RPMI8226 (cell line): ENCODE measurements around the gene LRRC3.

ENCODE experiments used
- DNase-seq: peaks from one replicate; pipeline ENCODE4 v3.0.0-alpha.2; 2015

LRRC3 gene

DNA sequence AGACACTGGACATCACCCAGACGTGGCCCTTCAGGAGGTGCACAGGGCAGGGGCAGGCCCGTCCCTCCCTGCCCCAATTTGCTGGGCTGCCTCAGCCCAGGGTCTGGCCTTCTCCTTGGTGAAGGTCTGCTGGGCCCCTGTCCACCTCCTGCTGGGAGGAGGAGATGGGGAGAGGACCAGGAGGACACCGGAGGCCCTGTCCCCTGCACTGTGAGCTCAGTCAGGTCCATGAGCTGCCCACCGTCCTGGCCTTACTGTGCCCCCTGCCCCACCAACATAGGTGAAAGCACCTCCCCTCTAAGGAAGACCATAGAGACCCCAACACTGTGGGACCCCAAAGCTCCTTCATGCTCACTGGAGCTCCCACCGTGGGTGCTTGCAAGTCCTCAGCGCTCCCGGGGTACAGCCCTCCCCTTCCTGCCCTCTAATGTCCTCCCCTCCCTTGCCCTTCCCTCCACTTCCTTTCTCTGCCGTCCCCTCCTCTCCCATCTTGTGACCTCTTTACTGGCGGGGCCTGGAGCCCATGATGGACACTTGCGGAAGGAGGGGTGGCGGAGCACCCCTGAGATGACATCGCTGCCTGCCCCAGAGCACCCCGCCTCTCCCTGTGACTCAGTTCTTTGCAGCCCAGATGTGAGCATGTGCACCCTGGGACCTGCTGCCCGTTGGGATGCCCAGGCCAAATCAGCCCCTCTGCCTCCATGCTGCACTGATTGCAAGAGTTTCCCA, 4.6 kb downstream of the LRRC3 start:
- no peak for DNase-seq

DNA sequence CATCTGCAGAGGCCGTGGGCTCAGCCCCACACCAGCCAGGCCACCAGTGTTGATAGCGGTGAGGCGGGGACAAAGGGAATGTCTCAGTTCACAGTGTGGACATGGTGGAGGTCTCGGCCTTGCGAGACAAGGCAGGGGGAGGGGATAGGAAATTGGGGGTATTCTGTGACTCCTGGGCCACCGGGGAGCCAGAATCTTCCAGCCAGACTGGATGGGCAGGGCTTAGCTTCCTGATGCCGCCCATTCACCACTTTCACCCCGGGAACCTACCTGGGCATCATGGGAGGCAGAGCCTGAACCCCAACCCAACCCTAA, 5.1 kb downstream of the LRRC3 start:
- DNase-seq, result no peak

DNA sequence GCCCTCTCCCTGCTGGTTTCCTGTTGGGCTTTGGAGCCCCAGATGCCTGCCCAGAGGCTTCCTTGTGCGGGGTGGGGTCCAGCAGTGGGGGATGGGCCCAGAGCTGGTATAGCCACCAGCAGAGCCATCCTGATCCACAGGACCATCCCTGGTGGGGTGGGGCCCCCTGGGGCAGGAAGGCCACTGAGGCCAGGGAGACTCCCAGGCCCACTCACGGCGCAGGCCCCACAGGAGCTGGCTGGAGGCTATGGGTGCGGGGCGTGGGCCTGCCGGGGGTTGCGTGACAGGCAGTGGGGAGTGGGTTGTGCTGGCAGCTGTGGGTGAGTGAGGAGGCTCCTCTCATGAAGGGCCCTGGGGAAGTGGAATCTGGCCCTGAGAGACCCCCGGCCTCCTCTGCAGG, 5.7 kb downstream of the LRRC3 start:
- DNase-seq, result no peak

DNA sequence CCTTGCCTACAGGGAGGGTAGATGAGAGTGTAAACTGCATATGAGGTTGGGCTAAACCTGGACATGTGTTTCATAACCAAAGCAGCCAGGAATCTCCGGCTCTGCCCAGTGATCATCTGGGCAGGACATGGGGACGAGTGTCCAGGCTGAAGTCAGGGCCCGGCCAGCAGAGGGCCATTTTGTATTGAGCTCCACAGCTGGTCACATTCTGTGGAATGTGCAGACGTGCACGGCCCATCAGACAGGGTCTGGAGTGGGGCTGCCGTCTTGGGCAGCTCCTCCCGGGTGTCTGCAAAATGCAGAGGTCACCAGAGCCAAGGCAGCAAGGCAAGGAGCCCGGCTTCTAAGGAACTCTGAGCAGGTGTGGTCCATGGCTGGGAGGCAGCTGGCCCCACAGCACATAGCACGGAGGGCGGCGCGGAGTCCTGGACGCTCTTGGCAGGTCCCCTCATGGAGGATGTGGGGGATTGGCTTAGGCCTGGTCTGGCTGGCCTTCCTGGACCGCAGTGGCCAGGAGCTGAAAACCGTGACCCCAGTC, 6.2 kb downstream of the LRRC3 start:
- no peak for DNase-seq

DNA sequence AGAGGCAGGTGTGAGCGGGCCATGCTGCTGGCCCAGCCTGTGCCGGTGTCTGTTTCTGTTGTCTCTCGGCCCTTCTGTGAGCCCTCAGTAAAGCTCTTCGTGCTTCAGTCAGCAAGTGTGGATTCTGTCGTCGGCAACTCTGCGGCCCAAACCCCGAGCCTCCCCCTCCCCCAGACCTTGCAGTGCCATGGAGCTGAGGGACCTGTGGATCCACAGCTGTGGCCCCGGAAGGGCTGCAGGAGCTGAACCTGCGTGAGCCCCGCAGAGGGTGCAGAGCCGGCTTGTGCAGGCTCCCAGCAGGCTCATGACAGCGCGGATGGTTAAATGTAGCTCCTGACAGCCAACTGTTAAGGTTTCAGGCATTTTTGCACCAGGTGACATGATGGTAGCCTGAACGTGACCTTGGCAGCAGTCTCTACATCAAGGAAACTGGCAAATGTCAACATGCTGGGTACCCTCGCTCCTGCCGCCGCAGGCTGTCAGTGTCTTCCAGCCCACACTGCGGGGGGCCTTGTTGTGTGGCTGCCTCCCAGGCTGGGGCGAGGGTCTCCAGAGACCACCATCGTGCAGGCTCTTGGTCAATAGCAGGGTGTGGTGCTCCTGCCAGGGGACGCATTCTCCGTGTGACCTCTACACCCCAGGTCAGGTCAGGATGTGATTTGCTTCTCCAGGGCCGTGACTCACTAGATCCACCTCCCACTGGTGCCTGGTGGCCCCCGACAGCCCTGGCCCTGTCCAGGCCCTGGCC, 7.0 kb downstream of the LRRC3 start:
- DNase-seq, result no peak

DNA sequence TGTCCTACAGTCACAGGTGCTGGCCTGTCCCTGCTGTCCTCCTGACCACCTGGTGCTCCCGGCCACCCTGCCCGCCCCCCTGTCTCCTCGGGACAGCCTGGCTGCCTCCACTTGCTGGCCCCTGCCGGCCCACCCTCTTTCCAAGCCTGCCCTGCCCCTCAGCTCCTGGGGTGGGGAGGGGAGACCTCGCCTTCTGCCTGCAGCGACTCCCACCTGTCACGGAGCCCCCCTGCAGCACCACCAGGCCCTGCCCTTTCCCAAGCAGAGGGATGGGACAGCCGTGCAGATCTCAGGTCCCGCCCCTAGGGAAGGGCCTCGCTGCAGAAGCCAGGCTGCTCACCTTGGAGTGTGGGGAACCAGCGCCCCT, 7.5 kb downstream of the LRRC3 start:
- DNase-seq, result no peak

DNA sequence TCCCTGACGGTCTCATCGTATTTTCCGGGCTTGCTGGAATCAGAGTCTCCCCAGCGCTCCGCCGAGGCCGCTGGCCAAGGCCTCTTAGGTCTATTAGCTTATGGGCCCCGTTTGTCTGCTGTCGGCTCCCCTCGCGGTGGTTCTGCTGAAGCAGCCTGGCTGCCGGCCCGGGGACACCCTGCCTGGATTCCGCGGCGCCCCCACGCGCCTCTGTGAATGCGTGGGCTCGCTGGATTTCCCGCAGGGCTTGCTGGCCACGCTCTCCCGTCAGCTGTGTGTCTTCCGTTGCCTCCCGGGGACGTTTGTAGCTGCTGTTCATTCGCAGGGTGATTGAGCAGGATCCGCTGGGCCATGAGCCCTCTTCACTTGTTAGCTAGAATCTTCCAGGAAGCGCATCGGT, 8.4 kb downstream of the LRRC3 start:
- no peak for DNase-seq

DNA sequence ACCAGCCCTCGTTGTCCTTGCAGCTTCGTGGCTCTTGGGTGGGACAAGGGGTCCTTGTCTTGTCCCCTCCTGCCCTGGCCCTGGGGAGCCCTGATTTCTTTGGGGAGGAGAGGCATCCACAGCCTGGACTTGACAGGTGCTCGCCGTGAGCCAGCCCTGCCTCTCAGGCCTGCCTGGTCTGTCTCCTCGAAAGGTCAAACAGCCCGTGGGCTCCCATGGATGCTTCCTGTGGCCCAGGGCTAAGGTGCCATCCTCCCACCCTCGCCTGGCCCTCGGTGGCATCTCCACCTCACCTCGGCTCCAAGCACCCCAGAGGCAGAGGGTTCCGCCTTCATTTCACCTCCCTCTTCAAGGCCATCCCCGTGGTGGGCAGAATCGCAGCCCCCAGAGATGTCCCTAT, 9.0 kb downstream of the LRRC3 start:
- no peak for DNase-seq

DNA sequence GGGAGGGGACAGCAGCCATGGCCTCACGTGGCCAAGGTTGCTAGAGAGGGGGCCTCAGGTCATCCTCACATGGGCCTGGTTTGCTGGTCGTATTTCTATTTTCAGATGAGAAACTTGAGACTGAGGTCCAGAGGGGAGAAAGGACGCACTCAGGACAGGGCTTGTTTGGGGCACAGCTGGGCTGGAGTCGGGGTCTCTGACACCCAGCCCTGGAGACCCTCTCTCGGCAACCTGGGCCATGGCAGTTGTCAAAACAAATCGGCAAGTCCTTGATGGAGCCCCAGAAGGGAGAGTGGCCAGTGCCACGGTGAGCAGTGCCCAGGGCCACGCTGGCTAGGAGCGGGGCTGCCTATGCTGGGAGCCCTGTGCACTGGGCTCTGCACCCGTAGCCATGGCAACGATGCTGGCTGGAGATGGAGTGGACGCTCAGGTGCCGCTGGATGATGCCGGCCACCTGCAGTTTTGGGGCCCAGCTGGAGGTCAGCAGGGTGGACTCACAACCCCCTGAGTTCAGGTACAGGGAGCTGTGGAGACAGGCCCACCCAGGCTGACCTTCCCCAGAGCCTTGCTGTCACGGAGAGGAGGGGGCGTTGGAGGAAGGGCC, 11.1 kb downstream of the LRRC3 start:
- DNase-seq, result no peak

DNA sequence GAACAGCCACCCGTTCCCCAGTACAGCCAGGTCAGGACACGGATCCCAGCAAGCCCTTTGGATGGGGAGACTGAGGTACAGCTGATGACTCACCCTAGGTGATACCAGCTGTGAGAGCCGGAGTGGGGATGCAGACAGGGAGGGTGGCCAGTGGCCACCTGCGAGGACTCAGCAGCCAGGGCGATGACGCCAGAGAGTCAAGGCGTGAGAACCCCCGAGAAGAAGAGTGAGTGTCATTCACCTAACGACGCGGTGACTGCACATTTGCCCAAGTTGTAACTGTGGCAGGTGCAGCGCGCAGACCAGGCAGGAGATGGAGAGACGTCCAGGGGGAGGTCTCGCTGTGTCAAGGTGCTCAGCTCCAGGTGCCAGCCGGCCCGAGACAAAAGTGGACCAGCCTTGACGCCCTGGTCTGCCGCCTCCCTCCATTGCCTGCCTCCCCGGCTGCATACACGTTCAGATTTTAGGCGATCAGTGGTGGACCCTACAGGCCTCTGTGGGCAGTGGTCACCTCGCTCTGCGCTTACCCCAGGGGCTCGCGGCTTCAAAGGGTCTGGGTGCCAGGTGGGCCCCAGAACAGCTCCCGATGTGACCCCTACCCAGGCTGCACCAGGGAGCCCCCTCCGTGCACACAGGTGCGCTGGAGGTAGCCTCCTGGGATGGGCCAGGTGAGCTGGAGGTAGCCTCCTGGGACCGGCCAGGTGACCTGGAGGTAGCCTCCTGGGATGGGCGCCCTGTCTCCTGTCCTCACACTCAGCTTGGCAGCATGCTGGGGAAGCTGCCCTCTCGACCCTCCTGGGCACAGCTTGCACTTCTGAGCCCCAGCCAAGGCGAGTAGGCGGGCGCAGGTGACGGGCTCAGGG, 11.9 kb downstream of the LRRC3 start:
- DNase-seq, result no peak

DNA sequence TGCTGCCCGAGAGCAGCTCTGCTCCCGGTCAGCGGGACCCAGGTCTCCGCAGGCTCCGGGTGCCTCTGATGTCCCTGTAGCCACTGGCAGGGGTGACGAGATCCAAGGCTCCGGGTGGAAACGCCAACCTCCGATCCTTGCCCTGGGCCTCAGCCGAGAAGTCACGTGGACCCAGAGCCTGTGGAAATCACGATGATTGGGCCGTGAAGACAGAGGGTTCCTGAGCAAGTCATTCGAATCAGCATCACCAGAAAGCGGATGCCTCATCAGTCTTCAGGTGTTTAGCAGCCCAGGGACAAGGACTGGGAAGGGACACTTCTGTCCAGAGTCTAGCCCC, 12.5 kb downstream of the LRRC3 start:
- no peak for DNase-seq

DNA sequence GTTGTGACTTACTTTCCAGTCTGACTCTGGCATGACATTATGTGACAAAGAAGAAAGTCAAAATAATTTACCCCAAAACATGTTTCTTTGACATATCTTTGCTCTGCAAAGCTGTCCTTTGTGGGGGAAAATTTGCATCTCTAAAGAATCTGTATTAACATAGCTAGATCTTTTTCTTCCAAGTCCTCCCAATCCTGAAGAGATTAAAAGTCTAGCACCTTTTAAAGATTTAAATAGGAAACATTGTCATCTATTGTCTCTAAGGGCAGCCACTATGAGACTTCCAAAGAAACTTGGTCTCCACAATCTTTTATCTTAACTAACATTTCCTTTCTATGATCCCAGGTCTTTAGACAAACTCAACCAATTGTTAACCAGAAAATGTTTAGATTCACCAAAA, 16.0 kb downstream of the LRRC3 start:
- no peak for DNase-seq

DNA sequence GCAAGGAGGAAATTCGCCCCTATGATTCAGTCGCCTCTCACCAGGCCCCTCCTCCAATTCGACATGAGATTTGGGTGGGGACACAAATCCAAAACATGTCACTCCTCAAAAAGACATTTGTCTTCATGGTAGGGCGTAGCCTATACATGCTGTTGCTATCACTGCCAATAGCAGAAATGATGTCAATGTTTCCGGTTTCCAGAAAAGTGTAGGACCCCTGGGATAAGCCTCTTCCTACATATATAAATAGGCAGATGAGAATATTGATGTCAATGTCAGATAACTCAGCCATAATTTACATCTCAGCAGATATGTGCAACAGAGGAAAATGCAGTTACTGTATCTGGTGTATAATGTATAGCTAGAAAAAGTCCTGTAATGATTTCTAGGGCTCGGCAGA, 16.7 kb downstream of the LRRC3 start:
- no peak for DNase-seq

DNA sequence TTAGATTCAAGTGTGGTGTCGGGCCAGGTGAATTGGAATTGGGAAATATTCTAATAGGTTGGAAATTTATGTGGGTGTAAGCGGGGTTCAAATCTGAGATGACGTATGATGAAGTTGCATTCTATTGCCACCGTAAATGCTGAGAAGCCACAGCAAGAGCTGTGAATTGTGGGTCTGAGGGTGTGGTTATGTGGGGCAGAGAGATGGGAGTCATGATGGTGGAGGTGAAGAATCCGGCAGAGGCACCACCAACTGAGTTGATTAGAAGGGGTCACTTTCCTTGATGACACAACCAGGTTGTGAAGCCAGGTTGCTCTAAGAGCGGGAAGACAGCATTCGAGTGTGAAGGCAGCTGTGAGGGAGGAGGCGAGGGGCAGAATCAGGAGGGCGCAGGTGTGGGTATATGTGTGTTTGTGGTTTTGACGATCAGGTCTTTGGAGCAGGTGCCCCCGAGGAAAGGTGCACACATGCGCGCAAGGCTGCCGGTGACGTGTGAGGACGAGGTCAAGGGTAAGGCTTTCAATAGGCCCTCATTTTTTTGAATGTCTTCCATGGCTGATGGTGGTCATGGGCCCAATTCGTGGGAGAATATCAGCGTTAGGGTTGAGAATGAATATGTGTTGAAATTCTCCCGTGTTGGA, 18.7 kb downstream of the LRRC3 start:
- peak; percentile 52 for DNase-seq

DNA sequence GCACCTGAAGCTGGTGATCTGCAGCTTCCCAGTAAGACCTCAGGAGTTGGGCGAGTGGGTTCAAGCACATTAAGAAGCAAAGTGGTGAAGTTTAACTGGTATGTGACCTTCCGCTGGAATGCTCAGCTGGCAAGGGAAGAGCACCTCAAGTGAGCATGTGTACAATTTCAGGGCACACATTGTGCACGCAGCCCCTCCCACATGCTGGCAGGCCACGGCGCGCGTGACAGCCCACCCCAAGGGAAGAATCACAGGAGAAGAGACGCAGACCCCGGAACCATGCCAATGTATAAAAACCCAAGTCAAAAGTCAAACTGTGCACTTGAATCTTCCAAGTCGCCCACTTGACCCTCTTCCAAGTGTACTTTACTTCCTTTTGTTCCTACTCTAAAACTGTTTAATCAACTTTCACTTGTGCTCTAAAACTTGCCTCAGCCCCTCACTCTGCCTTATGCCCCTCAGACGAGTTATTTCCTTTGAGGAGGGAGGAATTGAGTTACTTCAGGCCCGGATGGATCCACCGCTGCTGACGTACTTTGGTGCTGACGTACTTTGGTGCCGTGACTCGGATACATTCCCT, 20.0 kb downstream of the LRRC3 start:
- no peak for DNase-seq

DNA sequence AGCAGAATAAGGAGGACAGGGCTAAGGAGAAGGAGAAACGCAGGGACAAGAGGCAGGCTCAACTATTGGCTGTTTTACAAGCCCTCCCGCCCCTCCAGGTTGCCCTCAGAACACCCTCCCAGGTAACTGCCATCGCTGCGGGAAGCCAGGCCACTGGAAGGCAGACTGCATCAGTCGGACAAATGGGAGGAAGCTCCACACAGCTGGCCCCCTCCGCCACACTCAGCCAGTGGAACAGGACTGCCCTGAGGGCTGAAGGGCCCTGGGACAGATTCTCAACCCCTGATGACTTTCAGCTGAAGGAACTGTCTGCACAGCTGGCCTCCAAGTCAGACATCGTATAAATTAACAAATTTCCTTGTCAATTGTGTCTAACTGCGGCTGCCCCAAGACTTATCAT, 21.8 kb downstream of the LRRC3 start:
- DNase-seq, result peak; percentile 45

DNA sequence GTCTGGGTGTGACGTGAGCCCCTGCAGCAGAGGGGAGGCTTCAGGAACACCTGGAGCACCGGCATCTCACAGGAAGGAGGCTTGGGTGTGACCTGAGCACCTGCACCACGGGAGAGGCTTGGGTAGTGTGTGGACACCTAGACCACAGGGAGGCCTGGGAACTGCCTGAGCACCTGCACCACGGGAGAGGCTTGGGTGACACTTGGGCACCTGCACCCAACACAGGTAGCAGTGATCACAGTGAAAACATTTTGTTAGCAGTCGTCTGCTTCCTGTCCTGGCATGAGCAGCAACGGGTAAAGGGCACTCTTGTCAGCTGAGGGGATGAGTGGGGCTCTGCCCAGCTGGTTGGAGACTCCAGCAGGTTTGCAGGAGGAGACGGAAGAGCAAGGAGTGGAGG, 22.4 kb downstream of the LRRC3 start:
- DNase-seq, result peak; percentile 82

DNA sequence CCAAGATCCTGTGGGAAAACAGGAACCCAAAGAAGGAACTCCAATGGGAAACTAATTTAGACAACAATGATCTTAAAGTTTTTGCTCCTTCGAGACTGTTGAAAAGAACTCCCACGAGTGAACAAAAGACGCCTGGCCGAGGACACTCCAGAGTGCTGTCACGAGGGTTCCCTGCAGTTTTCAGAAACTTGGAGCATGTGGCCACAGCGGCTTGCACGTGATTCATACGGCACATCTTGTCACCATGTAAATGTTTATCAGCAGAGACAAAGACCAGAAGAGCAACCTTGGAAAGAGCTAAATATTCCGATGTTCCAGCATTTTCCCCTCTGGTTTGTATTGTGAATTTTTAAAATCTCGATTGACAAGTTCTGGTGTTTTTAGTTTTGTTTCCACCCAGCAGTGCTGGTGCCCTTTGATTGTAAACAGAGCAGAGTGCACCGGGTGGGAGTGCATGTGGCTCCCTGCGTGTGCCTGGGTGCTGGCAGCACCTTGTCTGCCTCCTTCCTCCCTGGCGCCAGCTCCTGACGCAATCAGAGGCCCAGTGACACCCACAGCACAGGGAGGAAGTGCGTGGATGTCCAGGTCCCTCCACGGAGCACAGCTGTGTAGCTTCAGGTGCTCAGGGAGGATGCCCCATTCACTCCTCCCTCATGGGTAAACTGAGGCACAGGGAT, 23.0 kb downstream of the LRRC3 start:
- no peak for DNase-seq

DNA sequence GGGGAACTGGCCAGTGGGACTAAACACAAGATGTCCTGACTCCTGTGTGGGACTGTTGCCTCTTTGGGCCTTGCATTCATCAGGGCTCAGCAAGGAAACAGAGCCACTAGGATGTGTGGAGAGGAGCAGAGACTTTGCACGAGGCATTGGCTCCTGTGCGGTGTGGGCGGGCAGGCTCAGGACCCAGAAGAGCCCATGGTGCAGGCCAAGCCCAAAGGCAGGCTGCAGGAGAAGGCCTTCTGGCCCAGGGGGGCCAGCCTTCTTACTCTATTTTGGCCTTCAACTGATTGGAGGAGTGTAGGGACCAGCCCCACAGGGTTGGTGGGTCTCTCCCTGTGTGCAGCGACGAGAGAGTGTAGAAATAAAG, 23.5 kb downstream of the LRRC3 start:
- no peak for DNase-seq

DNA sequence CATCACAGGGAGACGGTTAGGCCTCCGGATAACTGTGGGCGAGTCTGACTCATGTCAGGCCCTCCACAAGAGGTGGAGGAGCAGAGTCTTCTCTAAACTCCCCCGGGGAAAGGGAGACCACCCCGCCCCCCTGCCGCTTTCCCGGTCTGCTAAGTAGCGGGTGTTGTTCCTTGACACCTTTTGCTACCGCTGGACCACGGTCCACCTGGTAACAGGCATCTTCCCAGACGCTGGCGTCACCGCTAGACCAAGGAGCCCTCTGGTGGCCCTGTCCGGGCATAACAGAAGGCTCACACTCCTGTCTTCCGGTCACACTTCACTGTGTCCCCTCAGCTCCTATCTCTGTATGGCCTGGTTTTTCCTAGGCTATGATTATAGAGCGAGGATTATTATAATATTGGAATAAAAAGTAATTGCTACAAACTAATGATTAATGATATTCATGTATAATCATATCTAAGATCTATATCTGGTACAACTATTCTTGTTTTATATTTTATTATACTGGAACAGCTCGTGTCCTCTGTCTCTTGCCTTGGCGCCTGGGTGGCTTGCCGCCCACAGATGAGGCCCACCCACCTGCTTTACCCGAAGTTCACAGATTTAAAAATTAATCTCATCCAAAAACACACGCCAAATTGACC, 24.4 kb downstream of the LRRC3 start:
- peak; percentile 51 for DNase-seq
